Stimulated activated CD8-positive, alpha-beta memory T cell treated with anti-CD3 and anti-CD28 coated beads, Interleukin-7, amount 100 ng/mL, for 48 hours (primary cell): ENCODE measurements around the gene MAST3.

Experiments
- DNase-seq, 2 donors: peaks; one replicate each; pipeline ENCODE4 v3.0.0-alpha.2; 2020; ENCODE audit warnings: low read depth in 1 of 2; ENCODE audit errors: extremely low read depth in 1 of 2

Gene MAST3

DNA sequence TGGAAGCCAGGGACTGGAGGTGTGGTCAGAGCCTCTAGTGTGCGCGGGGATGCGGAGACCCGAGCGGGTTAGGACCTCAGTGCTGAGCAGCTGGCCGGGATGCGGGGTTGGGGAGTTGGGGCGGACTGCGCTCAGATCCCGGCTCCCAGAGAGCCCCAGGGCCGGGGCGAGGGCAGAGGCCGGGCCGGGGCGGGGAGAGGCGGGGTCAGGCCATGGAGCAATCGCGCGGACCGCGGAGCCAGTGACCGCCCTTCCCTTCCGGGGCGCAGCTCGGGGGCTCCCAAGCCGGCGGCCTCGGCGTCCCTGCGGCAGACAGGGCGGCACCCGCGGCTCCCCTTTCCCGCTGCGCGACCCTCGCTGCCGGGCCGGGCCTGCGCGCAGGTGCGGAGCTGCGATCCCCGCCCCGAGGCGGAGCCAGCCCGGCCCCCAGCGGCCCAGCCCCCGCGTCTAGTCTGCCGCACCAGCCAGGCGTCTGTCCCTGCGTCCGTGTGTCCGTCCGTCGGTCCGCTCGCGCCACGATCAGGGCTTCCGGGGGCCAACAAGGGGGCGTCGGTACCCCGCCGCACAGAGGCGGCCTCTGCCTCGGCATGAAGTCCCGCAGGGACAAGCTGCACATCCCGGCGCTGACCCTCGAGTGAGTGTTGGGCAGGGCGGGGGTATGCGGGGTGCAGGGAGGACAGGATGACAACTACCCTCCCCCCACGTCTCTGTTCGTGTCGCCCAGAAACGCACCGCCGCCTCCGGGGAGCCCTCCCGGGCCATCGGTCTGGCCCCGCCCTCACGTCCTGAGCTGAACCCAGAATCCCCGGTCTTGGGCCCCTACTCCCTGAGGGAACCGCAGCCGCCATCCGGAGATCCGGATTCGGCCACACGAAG is 12.4 kb downstream of the MAST3 start:
- no peak for DNase-seq

DNA sequence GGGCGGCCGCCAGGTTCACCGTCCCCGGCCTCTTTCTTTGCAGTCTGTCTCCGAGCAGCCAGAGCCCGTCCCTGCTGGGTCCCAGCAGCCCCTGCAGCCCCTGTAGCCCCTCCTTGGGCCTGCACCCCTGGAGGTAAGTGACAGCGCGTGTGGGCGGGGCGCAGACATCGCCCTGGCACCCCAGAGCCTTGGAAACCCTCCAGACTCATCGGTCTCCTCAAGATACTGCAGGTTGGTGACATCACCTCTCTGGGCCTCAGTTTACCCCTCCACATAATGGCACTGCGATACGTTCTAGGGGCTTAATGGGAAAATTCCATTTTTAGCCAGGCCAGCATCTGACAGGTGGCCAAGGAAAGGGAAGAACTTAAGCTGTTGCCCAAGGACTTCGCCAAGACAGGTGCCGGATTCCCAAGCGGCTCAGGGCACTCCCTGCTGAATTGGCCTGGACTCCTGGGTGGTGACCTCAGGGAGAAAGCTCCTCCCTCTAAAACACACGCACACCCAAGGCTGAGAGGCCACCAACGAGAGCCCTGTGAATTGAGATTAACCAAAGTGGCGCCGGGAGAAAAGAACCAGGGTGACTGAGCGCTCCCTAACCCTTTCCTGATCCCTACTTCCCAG is 13.1 kb downstream of the MAST3 start:
- DNase-seq, result no peak

DNA sequence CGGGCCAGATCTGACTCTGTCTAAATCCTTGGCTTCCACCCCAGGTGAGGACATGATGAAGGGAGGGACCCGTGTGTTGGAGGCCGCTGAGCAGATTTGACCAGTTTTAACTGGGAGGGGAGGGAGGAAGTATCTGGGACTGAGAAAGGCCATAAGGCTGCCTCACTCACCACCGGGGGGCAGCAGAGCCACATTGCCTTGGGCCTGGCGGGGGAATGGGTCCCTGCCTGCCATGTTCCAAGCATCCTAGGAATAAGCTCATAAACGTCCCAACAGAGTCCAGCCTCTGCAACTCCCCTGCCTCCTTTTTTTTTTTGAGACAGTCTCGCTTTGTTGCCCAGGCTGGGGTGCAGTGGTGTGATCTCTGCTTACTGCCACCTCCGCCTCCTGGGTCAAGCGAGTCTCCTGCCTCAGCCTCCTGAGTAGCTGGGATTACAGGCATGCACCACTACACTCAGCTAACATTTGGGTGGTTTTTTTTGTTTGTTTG is 15.5 kb downstream of the MAST3 start:
- DNase-seq, result peak in 1 of 2 donors; percentile 57

- no peak for DNase-seq
These were observed 16.2 kb downstream of the MAST3 start for GRCh38 chr19:18113827-18114226.

DNA sequence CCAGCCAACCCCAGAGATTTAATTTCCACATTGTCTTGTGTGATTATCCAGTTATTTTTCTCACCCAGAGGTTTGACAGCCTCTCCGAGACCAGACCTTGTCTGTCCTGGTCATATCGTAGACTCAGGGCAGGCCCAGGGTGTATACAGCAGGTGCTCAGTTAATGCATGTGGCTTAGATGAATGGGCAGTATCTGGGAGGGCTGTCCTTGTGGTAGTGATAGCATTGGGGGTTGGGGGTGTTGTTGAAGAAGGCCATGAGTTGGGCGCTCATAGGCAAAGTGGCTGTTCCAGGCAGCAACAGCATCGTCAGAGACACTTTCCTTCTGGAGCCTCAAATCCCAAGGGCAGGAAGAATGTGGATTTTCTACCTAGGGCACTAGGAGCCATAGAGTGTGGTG is 16.9 kb downstream of the MAST3 start:
- no peak for DNase-seq

DNA sequence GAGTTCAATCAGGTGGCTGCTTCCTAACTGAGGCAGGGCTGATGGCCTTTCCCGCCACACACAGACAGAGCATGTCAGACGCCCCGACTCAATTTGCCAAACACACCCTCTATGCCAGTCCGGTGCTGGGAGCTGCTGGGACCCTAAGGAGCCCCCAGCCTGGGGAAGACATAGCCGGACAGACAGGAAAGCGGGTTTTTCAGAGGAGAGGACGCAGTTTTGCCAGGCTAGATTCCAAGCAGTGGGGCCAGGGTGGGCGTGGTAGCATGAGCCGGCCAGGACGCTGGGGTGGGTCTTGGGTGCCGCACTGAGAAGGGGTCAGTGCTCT is 19.8 kb downstream of the MAST3 start:
- no peak for DNase-seq

GRCh38 chr19:18117692-18118378 is 20.3 kb downstream of the MAST3 start:
- peak; percentile 86 to 93 for DNase-seq

DNA sequence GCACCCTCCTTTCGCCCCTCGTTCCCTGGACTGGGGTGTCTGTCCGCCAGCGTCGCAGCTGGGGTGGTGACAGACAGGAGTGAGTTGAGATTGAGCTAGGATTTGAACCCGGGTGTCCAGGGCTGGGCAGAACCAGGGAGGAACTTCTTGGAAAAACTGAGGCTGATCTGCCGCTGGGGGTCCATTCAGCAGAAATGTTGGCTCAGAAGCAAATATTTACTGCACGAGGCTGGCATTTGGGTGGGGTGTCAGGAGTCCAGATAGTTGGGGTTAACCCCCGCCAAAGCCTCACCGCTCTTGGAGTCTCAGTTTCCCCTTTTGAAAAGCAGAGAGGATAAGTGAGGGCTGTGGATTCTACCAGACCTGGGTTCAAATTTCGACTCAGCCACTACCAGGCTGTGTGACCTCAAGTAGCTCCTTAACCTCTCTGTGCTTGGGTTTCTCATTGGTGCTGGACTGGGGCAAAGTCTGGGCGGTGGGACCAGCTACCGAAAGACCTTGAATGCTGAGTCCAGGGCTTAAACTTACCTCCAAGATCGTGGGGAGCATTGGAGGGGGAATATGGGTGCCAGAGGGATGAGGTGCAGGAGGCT is 20.9 kb downstream of the MAST3 start:
- DNase-seq, result no peak

- no peak for DNase-seq
These were observed 21.6 kb downstream of the MAST3 start for GRCh38 chr19:18119013-18119716.

DNA sequence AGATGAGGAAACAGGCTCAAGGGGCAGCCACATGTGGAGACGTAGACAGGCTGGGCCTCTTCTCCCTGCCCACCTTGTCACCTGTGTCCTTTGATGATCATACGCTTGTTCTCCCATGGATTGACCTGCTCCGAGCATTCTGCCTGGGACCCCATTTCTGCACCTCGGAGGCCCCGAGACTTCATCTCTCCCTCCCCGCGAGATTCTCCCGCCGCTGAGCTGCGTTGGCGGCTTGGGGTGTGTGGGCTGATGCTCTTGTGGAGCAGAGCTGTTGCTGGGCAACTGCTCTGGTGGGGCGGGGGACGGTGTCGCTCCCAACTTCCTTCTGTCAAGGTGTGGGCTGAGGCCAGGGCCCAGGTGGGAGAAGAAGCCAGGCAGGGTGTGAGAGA is 22.1 kb downstream of the MAST3 start:
- peak; percentile 29 to 48 for DNase-seq

GRCh38 chr19:18120127-18120526 is 22.5 kb downstream of the MAST3 start:
- DNase-seq, result no peak

DNA sequence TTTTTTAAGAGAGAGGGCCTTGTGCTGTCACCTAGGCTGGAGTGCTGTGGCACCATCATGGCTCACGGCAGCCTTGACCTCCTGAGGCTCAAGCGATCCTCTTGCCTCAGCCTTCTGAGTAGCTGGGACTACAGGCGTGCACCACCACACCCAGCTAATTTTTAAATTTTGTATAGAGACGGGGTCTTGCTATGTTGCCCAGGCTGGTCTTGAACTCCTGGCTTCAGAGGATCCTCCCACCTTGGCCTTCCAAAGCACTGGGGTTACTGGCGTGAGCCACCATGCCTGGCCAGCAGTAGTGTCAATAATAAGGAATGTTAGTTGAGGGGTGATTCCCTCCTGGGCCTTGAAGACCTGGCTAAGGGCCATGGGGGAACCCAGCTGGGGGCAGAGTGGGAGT is 23.6 kb downstream of the MAST3 start:
- no peak for DNase-seq

- DNase-seq, result no peak
These were observed 24.8 kb downstream of the MAST3 start for GRCh38 chr19:18122424-18122823.

GRCh38 chr19:18122860-18123795 is 25.6 kb downstream of the MAST3 start:
- no peak for DNase-seq

DNA sequence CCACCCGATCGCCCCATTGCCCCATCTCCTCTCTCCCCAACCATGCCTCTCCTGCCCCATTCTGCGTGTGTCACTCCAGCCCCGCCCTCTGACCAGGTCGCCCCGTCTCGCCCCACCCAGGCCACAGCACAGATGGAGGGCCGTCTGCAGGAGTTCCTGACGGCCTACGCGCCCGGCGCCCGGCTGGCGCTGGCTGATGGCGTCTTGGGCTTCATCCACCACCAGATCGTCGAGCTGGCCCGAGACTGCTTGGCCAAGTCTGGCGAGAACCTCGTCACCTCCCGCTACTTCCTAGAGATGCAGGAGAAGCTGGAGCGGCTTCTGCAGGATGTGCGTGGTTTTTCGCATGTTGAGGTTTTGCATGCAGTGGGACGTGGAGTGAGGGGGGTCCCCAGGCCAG is 26.2 kb downstream of the MAST3 start:
- DNase-seq, result no peak

DNA sequence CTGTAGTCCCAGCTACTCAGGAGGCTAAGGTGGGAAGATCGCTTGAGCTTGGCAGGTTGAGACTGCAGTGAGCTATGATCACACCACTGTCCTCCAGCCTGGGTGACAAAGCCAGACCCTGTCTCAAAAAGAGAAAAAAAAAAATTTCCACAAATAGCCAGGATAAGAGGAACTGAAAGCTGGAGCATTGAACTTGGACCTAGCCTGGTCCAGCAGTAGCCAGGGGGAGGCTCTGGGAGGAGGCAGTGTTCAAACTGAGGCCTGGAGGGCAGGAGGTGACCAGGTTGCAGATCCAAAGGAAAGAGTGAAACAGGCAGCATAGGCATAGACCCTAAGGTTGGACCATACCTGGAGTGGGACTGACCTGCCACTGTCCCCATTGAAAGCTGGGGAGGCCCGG is 28.5 kb downstream of the MAST3 start:
- no peak for DNase-seq

- DNase-seq, result no peak
These were observed 30.5 kb downstream of the MAST3 start for GRCh38 chr19:18128044-18128443.

- no peak for DNase-seq
These were observed 31.2 kb downstream of the MAST3 start for GRCh38 chr19:18128805-18129204.

DNA sequence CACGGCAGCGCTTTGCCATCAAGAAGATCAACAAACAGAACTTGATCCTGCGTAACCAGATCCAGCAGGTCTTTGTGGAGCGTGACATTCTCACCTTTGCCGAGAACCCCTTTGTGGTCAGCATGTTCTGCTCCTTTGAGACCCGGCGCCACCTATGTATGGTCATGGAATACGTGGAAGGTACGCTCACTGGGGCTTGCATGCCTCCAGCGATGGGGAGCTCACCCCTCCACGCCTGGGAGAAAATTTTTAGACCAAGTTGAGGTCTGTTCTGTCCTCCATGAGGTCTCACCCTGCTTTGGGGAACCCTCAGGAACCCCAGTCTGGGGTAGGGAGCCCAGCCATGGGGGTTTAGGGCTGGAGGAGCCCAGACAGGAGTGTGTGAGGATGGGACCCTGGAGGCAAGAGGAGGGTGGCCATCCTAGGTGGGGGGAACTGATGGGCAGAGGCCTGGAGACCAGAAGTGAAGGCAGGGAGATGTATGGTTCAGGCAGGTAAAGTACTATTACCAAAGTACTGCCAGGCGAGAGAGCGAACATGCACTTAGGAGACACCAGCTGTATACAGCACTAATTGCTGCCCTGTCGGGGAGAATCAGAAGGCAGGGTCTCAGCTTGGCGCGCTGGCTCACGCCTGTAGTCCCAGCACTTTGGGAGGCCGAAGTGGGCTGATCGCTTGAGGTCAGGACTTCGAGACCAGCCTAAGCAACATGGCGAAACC is 33.1 kb downstream of the MAST3 start:
- no peak for DNase-seq
